ENCODE measurements around the gene NSUN4.
"Not testable (repeated sequence)": the region's sequence is repeated elsewhere in the genome, so short reads cannot be mapped to it uniquely, and the experiment has no call there.

The NSUN4 gene

GRCh38 chr1:46328182-46328581 is 12.4 kb upstream of the NSUN4 start:
- not testable (repeated sequence) for DNase-seq (ENCODE audit: low read depth)

DNA sequence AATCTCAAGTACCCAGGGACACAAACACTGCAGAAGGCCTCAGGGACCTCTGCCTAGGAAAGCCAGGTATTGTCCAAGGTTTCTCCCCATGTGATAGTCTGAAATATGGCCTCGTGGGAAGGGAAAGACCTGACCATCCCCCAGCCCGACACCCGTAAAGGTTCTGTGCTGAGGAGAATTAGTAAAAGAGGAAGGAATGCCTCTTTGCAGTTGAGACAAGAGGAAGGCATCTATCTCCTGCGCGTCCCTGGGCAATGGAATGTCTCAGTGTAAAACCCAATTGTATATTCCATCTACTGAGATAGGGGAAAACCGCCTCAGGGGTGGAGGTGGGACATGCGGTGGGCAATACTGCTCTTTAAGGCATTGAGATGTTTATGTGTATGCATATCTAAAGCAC is 10.8 kb upstream of the NSUN4 start:
- not testable (repeated sequence) for DNase-seq (ENCODE audit: low read depth)

DNA sequence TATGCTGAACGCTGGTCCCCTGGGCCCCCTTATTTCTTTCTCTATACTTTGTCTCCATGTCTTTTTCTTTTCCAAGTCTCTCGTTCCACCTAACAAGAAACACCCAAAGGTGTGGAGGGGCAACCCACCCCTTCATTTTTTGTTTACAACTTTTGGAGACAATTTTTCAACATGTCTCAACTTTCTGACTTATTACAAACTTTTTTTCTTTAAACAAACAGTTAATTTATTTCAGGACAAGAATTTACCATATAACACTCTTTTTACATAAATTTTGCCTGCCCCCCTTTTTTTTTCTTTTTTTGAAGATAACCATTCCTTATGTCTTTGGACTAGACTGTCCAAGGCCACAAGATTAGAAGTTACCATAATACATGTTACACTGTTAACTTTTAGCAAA is 10.2 kb upstream of the NSUN4 start:
- DNase-seq (ENCODE audit: low read depth): not testable (repeated sequence)

- DNase-seq (ENCODE audit: low read depth): not testable (repeated sequence)
Measured at GRCh38 chr1:46331786-46332540, 8.6 kb upstream of the NSUN4 start.

- no peak for DNase-seq (ENCODE audit: low read depth)
Measured at GRCh38 chr1:46333300-46334029, 7.1 kb upstream of the NSUN4 start.

- DNase-seq (ENCODE audit: low read depth): no peak
Measured at GRCh38 chr1:46334030-46334384, 6.6 kb upstream of the NSUN4 start.

GRCh38 chr1:46335081-46335480 is 5.5 kb upstream of the NSUN4 start:
- DNase-seq (ENCODE audit: low read depth): no peak

GRCh38 chr1:46337409-46337808 is 3.2 kb upstream of the NSUN4 start:
- DNase-seq (ENCODE audit: low read depth): not testable (repeated sequence)

GRCh38 chr1:46341222-46342083 is 846 bp downstream of the NSUN4 start:
- DNase-seq (ENCODE audit: low read depth): no peak

- DNase-seq (ENCODE audit: low read depth): no peak
Measured at GRCh38 chr1:46342084-46342656, 1.6 kb downstream of the NSUN4 start.

GRCh38 chr1:46342677-46343350 is 2.2 kb downstream of the NSUN4 start:
- DNase-seq (ENCODE audit: low read depth): no peak

GRCh38 chr1:46343351-46343695 is 2.7 kb downstream of the NSUN4 start:
- DNase-seq (ENCODE audit: low read depth): no peak

DNA sequence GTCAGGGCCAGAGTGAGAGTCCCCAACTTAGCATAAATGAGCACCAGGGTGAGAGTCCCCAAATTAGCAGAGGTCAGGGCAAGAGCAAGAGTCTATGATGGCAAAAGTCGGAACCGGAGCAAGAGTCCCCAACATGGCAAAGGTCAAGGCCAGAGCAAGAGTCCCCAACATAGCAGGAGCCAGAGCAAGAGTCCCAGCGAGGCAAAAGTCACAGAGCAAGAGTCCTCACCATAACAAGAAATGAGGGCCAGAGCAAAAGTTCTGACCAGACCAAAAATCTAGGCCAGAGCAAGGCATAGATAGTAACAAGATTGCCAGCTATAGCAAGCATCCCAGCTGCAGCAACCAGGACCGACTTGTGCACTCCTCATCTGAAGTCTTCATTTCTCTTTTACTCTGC is 3.1 kb downstream of the NSUN4 start:
- DNase-seq (ENCODE audit: low read depth): no peak

DNA sequence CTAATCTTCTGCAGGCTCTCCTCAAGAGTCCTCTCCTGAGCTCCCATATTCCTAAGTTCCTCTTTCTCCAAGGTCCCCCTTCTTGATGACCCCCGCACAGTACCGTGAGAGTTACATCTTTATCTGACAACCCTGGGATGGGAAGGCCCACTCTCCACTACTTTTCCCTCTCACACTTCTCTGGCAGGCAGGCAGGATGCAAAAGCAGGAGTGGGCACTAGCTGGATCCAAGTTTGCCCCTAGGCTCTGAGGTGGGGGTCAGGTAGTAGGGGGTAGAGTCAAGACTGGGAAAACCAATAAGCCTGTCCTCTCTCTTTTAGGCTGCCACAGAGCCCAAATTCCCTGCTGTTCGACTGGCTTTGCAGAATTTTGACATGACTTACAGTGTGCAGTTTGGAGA is 3.9 kb downstream of the NSUN4 start:
- DNase-seq (ENCODE audit: low read depth): no peak

- DNase-seq (ENCODE audit: low read depth): no peak
Measured at GRCh38 chr1:46345281-46345680, 4.7 kb downstream of the NSUN4 start.

DNA sequence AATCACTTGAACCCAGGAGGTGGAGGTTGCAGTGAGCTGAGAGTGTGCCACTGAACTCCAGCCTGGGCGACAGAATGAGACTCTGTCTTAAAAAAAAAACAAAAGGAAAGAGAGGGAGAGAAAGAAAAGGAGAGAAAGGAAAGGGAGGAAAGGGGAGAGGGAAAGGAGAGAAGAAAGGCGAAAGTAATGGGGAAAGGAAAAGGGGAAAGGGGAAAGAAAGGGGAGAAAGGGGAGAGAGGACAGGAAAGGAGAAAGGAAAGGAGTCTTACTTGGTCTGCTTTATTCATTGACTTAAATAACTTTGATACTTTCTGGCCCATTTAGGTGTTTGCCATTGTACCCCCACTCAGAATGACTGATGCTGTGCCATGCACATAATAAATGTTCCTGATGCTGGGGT is 11.8 kb downstream of the NSUN4 start:
- no peak for DNase-seq (ENCODE audit: low read depth)

DNA sequence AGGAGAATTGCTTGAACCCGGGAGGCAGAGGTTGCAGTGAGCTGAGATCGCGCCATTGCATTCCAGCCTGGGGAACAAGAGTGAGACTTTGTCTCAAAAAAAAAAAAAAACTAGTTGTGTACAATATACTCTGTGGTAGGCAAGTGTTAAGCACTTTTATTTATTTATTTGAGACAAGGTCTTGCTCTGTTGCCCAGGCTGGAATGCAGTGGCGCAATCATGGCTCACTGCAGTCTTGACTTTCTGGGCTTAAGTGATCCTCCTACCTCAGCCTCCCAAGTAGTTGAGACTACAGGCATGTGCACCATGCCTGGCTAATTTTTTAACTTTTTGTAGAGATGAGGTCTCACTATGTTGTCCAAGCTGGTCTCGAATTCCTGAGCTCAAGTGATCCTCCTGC is 15.3 kb downstream of the NSUN4 start:
- DNase-seq (ENCODE audit: low read depth): not testable (repeated sequence)

DNA sequence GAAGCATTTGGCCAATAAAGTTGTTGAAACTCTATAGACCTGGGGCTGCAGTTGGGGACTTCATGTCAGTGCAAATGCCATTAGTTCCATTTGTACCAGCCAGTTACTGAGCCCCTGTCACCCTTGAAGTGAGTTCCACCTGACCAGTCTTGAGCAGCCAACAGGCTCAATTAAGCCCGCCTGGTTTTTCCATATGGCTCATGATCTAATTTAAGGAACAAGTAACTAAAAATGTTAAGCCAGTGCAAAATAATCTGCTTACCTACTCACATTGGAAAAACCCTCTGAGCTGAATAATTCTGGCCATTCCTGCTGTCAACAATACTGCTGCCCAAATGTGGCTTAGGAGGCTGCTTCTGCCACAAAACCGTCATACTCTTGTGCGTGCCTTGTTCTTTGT is 21.6 kb downstream of the NSUN4 start:
- no peak for DNase-seq (ENCODE audit: low read depth)

- no peak for DNase-seq (ENCODE audit: low read depth)
Measured at GRCh38 chr1:46363121-46363520, 22.5 kb downstream of the NSUN4 start.

DNA sequence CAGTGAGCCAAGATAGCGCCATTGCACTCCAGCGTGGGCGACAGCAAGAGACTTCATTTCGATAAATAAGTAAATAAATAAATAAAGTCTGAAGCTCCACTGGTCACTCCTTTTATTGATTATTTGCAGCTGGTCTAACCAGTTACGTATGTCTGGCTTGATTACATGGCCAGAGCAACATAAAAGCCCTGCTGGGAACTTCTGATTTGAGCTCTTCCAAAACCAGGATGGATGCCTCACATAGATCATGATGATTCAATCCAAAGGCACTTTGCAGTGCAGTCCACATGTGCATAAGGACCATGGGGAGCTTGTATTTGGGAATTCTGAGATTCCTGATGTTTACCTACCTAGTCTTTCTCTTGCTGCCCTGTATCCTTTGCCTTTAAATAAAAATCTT is 24.0 kb downstream of the NSUN4 start:
- DNase-seq (ENCODE audit: low read depth): no peak

GRCh38 chr1:46365796-46366195 is 25.2 kb downstream of the NSUN4 start:
- not testable (repeated sequence) for DNase-seq (ENCODE audit: low read depth)

GRCh38 chr1:46367072-46367471 is 26.5 kb downstream of the NSUN4 start:
- no peak for DNase-seq (ENCODE audit: low read depth)
